ENCODE measurements around the gene ATM.
"Not testable (repeated sequence)": the region's sequence is repeated elsewhere in the genome, so short reads cannot be mapped to it uniquely, and the experiment has no call there.

Gene ATM

DNA sequence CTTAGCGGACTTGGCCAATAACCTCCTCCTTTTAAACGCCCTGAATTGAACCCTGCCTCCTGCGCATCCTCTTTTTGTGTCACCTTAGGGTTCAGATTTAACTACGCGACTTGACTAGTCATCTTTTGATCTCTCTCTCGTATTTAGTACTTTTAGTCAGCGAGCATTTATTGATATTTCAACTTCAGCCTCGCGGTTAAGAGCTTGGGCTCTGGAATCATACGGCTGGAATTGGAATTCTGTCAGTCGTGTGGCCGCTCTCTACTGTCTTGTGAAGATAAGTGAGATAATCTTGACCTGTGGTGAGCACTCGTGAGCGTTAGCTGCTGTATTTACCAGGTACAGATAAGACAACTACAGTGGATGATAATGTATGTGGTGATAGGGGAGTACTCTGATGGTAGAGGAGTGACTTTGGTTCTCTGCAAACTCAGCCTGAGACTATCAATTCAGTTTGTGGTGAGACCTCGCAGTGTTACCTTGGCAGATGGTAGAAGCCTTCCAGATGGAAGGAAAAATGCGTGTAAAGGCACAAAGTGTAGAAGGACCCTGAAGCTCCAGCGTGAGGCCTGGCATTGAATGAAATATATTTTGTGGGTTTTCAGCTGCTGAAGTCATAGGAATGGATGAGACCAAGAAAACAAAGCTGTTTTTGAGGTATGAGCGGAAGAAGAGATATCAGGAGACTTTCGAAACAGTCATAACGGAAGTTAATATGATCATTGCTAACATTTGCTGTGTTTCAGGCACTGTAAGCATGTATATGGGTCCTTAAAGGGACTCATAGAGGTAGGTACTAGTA, 682 bp downstream of the ATM start:
- DNase-seq = no peak

DNA sequence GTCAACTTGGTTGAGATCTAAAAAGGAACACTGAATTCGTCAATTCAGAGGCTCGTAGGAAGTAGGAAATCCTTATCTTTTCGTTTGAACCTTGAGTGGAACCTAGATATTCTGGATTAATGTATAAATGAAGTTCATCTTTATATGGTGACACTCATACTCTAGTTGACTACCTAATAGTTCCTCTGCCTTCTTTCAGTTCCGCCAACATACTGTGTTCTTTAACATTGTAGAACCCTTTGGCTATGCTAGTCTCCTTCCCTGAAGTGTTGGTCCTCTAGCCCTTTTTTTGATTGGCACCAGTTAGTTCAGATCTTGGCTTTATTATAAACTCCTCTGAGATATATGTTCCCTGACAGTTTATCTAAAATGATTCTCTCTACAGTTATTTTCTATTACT, 1.5 kb downstream of the ATM start:
- DNase-seq = no peak

DNA sequence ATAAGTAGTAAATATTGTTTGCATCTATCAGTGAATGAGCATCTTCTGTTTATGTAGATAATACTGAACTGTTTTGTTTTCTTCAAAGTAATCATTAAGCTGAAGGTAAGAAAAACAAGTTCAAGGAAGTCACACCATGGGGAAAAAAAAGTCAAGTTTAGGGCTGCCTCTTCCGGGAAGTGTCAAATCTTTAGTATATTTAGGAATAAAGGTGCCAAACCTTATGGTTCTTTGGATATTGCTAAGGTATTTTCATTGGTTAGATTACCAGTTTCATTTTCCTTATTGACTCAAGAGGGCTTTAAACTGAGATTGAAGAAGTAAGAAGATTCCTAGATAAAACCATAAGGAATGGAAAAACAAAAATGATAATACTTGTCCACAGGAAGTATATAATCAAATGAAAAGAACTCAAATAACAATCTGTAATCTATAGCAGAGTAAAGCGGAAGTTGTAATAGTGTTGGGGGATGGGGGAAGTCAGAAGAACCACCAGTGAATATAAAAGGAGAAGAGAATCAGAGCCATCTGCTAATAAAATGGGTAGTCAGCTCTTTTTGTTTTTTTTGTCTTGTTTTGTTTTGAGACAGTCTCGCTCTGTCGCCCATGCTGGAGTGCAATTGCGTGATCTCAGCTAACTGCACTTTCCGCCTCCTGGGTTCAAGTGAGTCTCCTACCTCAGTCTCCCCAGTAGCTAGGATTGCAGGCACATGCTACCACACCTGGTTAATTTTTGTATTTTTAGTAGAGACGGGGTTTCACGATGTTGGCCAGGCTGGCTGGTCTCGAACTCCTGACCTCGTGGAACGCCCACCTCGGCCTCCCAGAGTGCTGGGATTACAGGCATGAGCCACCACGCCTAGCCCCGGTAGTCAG, 2.3 kb downstream of the ATM start:
- no peak for DNase-seq

DNA sequence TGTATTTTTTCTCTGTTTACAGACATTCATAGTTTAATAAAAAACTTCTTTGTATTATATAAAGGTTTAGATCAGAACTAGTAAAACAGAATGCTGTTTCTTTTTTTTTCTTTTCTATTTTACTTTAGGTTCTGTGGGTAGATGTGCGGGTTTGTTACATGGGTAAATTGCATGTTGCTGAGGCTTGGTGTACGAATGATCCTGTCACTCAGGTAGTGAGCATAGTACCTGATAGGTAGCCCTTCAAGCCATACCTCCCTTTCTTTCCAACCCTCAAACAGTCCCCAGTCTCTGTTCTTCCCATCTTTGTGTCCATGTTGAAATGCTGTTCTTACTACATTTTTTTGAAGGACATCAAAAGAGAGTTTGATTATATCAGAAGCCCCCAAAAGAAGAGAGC, 3.2 kb downstream of the ATM start:
- no peak for DNase-seq

DNA sequence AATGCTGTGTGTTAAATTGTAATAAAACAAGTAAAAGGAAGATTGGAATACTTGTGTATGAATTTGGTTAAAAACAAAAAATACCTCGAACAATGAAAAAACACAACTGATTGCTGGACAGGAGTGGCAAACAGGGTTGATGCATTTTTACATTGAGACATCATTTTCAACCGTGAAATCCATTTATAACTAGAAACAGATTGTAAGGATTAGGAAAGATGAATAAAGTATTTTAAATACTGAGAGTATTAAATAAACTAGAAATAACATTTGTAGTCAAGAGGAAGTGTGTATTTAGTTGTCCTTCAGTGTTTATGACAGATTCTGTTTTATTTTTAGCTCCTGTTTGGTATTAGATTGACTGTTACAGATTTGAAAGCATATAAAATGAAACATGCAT, 5.4 kb downstream of the ATM start:
- DNase-seq = no peak

DNA sequence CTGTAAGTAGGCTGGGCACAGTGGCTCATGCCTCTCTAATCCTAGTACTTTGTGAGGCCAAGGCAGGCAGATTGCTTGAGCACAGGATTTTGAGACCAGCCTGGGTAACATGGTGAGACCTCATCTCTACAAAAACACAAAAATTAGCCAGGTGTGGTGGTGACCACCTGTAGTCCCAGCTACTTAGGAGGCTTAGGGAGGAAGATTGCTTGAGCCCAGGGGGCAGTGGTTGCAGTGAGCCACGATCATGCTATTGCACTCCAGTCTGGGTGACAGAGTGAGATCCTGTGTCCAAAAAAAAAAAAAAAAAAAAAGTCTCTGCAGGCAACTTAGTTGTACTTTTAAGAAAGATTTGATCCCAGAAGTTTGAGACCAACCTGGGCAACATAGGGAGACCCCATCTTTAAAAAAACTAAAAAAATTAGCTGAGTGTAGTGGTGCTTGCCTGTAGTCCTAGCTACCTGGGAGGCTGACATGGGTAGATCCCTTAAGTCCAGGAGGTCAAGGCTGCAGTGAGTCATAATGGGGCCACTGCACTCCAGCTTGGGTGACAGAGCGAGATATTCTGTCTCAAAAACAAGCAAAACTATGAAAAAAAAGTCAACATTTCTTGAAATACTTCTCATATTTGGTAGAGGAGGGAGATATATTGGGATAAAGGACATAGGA, 10.5 kb downstream of the ATM start:
- DNase-seq = no peak

DNA sequence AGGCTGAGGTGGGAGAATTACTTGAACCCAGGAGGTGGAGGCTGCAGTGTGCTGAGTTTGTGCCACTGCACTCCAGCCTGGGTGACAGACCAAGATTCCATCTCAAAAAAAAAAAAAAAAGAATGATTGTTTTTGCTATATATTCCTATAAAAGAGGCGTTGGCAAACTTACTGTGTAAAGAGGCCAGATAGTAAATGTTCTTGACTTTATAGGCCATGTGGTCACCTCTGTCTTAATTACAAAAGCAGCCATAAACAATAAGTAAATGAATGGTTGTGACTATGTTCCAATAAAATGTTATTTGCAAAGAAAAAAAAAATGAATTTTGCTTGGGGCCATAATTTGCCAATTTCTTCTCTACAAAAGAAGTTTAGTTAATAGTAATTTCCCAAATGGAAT, 12.3 kb downstream of the ATM start:
- DNase-seq = no peak

DNA sequence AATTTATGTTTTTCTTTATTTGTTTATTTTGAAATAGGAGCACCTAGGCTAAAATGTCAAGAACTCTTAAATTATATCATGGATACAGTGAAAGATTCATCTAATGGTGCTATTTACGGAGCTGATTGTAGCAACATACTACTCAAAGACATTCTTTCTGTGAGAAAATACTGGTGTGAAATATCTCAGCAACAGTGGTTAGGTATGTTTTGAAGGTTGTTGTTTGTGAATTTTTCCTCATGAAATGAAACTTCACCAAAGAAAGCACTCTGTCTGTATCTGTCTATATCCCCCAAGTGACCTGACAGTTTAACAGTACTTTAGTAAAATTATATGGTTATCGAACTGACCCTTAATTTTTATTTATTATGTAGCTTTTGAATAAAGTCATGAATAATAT, 12.8 kb downstream of the ATM start:
- no peak for DNase-seq

DNA sequence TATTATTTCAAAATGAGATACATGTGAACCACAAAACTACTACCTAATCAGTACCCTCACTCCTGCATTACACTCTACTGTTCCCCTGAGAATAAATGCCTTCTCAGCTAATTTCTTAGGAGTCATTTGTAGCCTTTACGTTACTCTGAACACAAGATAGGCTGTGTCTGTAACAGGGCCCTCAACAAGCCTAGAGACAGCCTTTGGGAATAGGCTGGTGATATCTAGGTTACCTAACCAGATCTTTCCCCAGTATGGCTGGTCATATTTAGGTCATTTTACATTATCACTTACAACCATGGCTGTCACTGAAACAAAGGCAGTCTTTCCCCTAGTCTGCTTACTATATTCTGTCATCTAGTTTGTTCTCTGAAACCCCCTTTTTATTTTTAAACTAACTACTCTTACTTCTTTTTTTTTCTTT, 14.2 kb downstream of the ATM start:
- no peak for DNase-seq

DNA sequence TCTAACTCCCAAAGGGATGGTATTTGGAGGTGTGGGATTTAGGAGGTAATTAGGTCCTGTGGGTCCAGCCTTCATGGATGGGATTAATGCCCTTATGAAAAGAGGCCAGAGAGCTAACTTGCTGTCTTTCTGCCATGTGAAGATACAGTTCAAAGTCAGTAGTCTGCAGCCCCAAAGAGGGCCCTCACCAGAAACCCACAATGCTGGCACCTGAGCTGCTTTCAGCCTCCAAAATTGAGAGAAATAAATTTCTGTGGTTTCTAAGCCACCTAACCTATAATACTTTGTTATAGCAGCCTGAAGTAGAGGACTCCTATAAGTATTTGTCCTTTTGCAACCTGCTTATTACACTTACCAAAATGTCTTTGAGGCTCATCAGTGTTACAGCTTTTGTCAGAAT, 16.2 kb downstream of the ATM start:
- DNase-seq = no peak

DNA sequence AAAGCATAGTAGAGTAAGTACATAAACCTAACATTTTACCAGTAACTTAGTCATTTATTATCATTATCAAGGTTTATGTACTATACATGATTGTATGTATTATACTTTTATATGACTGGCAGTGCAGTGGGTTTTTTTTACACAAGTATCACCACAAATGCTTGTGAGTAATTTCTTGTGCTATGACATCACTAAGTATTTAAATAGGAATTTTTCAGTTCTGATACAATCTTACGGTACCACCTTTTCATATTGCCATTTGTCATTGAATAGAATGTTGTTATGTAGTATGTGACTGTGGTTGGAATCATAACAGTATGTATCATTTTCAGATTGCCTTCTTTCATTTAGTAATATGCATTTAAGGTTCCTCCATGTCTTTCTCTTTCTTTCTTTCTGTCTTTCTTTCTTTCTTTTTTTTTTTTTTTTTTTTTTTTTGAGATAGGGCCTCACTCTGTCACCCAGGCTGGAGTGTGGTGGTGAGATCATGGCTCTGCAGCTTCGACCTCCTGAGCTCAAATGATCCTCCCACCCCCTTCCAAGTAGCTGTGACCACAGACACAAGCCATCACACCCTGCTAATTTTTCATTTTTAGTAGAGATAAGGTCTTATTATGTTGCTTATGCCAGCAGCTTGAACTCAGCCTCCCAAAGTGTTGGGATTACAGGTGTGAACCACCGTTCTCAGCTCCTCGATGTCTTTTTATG, 18.6 kb downstream of the ATM start:
- DNase-seq = no peak

DNA sequence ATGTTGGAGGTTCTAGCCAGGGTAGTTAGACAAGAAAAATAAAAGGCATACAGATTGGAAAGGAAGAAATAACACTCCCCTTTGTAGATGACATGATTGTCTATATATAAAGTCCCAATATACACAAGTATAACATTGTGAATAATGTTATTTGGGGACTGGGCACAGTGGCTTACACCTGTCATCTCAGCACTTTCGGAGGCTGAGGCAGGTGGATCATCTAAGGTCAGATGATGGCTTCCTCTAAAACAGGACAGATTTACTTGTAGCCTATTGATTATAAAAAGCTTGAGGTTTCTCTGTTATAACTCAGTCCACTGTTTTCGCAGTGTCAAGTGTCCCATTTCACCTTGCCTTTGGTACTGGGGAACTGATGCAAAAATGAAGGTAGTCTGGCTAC, 19.6 kb downstream of the ATM start:
- DNase-seq = no peak

DNA sequence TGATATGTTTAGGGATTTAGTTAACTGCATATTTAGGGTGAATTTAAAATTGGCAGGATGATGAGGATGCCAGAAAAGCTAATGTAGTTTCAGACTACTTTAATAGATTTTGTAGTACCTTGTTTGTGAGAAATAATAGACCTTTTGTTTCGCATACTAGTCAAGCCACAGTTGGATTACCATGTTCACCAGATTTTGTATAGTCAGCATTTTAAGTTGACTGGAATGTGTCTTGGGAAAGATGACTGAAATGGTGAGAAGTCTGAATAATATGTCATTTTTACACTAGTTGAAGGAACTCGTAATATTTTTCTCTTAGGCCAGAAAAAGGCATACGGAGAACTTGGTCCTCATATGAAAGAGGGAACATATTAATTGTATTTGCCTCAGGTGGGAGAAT, 23.4 kb downstream of the ATM start:
- no peak for DNase-seq

DNA sequence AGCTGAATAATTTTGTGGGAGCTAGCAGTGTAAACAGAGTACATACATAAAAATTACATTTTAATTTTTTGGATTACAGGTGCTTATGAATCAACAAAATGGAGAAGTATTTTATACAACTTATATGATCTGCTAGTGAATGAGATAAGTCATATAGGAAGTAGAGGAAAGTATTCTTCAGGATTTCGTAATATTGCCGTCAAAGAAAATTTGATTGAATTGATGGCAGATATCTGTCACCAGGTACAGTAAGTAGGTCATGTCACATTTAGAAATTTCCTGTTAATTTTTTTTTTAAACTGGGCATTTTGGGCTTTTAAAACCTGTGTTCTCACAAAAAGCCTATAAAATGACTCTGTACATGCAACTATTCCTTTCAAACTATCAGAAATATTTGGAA, 24.0 kb downstream of the ATM start:
- no peak for DNase-seq

DNA sequence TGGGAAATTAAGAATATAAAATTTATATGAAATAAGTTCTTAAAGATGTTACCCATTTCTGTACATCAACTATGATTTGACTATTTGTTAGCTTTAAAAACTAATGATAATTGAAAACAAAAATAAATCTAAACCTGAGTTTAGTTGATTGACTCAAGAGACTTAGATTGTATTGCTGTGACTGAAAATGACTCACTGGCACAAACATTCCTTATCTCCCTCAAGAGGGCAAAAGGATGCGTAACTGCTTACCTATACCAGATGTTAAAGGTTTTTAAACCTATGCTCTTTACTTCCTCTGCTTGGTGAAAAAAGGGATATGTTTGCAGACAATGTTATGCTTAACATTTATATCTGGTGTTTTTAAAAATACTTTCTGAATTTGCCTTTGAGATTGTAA, 30.3 kb downstream of the ATM start:
- DNase-seq = no peak

DNA sequence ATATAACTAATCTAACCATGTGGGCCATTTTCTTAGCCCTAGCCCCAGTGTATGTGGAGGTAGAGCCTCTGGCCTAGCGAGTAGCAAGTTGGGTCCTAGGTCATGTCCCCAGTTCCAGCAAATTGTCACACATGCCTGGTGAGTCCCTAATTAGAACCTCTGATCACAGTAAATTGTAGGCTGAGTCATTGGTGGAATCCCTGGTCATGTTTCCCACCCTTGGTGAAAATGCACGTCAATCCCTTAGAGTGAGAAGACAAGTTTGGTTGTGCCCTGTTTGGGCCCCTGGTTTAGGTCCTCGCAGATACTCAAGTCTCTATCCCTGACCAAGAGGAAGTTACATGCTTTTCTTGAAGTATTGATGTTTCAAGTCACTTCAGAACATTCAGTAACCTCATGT, 46.7 kb downstream of the ATM start:
- DNase-seq = no peak

DNA sequence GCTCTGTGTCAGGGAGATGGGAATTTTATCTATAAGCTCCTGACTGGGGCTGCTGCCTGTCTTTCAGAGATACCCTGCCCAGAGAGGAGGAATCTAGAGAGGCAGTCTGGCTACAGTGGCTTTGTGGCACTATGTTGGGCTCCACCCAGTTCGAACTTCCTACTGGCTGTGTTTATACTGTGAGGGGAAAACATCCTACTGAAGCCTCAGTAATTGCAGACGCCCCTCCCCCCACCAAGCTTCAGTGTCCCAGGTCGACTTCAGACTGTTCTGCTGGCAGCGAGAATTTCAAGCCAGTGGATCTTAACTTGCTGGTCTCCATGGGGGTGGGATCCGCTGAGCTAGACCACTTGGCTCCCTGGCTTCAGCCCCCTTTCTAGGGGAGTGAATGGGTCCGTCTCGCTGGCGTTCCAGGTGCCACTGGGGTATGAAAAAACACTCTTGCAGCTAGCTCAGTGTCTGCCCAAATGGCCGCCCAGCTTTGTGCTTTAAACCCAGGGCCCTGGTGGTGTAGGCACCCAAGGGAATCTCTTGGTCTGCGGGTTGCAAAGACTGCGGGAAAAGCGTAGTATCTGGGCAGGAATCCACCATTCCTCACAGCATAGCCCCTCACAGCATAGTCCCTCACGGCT, 54.2 kb downstream of the ATM start:
- not testable (repeated sequence) for DNase-seq

DNA sequence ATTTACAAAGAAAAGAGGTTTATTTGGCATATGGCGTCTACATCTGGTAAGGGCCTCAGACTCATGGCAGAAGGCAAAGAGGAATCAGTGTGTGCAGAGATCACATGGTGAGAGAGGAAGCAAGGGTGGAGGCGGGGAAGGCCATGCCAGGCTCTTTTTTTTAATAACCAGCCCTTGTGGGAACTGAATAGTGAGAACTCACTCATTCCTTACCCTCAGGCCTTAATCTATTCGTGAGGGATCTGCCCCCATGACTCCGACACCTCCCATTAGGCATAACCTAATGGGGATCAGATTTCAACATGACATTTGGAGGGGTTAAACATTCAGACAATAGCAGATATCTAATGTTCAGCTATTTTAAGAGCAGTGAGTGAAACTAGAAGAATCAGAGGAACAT, 55.7 kb downstream of the ATM start:
- no peak for DNase-seq

DNA sequence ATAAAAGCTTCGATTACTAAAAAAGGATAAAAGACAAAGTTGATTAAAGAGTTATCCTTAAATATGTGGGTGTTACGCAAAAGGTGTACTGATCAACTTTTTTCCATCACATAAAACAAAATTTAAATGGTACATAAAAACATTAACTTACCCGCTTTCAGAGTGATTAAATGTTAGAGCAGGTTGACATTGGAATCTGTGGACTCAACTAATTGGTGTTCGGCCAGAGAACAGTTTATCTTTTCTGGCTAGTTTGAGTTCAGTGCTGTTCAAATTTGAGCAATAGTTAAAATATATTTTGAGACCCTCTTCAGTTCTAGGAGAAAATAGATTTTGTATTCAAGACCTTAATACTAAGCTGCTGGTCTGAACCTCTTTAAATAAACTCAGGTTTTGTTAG, 56.1 kb downstream of the ATM start:
- DNase-seq = no peak

DNA sequence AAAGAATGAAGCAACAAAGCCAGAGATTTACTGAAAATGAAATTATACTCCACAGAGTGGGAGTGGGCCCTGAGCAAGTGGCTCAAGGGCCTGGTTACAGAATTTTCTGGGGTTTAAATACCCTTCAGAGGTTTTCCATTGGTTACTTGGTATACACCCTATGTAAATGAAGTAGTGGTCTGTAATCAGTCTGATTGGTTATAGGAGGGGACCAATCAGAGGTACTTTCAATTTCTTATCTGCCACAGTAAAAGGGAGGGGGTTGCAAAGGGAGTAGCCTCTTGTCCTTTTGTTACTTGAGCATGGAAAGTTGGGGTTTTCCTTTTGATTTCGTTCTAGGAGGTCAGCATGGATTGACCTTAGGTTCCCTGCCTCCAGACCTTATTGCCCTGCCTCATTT, 63.5 kb downstream of the ATM start:
- DNase-seq = no peak

DNA sequence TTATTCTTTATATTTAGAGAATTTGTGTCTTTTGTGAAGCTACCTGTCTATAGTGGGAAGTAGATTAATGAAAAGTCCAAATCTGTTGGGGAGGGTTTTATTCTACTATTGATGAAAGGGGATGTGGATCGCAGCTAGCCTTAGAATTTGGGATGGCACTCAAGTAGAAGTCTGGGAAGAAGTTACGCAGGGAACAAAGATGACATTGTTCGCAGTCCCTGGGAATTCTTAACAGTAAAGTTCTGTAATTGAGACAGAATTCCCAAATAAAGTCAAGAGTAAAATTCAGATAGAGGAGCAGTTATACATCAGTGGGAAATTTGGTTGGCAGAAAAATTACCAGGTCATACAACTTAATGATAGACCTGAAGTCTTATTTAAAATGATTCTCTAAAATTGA, 64.1 kb downstream of the ATM start:
- no peak for DNase-seq

DNA sequence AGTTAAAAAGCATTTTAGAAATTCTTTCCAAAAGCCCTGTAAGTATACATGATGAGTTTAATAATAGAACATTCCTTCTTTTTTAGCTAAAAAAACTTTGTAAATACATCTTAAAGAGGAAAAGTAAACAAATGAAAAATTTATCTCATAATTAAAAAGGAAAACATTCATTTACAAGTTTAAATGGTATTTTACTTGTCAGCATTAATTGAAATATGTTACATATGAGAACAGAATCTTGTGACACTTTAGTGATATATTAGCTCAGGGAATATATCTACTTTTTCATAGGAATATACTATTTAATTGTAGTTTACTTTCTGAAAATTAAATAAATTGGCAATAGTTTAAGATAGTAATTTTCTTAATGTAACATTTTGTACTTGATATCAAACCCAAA, 66.2 kb downstream of the ATM start:
- DNase-seq = not testable (repeated sequence)

DNA sequence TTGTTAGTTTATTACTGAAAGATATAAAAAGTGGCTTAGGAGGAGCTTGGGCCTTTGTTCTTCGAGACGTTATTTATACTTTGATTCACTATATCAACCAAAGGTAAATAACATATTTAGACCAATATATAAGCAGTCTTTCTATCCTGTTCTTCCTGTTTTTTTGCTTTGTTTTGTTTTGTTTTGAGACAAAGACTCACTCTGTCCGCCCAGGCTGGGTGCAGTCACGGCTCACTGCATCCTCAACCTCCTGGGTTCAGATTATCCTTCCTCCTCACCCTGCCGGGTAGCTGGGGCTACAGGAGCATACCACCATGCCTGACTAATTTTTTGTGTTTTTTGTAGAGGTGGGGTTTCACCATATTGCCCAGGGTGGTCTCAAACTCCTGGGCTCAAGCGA, 66.8 kb downstream of the ATM start:
- no peak for DNase-seq
